Measurements from ENCODE around the gene PCGF1.
"Not testable (repeated sequence)": the region's sequence is repeated elsewhere in the genome, so short reads cannot be mapped to it uniquely, and the experiment has no call there.

PCGF1 gene

DNA sequence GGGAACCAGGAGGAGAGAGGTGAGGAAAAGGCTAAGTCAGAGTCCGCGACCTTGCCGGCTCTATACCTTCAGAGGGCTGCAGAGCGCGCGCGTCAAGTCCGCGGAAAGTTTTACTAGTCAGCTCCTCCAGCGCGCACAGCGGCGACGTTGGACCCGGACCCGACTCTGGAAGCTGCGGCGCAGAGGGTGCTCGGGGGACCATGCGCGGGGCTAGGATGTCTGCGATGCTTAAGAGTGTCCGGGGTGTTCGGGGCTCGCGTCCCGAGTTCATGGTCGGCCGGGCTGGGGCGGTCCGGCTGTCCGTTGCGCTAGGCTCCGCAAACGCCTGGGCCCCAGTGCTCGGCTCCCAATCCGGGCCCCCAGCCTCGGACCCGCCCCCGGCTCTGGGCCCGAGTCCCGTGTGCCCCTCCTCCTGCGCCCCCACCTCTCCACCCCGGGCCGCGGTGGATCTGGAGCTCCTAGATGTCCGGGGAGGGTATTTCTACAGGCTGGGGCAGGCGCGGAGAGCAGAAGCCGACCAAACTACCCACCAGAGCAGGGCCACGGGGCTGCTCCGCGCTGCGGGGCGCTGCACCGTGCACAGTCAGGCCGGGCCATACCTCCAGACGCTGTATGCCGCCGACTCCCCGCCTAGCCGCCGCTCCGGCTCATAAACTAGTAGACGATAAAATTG, 8.1 kb downstream of the PCGF1 start, which contains the start of gene LBX2:
Gene LBX2, minus strand, starts transcription at position 337 of the 673 bp plus-strand sequence. Its CDS starts 66 bp downstream, at position 271.
- DNase-seq, result peak in 1 of 5 experiments; percentile 51

DNA sequence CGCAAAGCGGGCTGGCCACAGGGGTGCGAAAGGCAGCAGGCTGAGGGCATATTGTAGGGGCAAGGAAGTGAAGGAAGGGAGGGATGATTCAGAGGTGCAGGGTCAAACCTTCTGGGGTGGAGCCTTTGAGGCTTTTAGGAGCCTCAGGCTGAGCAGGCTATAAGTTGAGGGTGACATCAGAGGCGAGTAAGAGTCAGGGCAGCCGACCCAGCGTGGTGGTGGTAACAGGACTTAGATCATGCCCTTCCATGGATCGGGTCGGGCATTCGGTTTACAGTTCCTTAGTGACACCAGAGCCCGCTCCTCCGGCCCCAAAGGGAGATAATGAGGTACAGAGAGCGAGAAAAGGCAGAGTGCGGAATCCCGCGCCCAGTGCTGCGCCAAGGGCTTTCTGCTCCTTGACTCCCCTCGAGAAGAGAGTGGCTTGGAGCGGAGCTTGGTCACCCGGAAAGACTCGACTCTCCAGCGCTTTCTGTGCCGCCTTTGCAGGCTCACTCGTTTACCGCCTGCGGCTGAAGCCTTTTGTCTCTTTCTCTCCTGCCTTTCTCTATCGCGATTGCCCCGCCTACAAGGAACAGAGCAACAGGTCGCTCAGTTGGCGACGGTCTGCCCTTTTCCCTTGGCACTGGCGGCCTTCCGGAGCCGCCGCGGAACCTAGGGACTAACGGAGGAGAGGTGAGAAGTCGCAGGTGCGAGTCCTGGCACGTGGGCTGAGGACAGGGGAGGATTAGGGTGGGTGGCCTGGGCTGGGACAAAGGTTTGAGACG, 8.8 kb downstream of the PCGF1 start:
- peak in 1 of 5 experiments; percentile 46 for DNase-seq

DNA sequence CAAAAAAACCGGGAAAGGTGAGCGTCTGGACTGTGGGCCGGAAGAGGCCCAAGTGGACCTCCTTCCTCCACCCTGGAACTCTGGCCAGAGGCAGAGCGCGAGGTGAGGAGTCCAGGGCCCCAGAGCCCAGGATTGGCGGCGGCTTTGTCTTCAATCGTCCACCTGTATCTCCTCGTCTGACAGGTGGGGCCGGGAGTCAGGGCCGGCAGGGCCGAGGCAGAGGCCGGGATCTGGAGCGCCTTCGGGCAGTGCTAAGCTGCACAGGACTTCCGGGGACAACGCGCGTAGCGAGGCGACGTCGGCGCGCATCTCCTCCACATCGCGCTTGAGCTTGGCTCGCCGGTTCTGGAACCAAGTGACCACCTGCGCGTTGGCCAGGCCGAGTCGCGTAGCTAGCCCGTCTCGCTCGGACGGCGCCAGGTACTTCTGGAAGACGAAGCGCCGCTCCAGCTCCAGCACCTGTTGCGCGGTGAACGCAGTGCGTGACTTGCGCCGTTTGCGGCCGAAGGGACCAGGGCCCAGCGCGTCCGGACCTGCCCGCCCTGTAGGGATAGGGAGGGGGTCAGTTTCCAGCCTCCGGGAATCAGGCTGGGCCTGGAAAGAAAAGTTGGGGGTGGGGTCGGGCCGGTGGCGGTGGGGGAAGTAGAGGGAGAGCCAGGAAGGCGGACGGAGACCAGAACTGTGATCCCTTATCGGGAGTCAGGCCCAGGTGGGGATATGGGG, 9.6 kb downstream of the PCGF1 start:
- peak in 1 of 5 experiments; percentile 62 for DNase-seq

DNA sequence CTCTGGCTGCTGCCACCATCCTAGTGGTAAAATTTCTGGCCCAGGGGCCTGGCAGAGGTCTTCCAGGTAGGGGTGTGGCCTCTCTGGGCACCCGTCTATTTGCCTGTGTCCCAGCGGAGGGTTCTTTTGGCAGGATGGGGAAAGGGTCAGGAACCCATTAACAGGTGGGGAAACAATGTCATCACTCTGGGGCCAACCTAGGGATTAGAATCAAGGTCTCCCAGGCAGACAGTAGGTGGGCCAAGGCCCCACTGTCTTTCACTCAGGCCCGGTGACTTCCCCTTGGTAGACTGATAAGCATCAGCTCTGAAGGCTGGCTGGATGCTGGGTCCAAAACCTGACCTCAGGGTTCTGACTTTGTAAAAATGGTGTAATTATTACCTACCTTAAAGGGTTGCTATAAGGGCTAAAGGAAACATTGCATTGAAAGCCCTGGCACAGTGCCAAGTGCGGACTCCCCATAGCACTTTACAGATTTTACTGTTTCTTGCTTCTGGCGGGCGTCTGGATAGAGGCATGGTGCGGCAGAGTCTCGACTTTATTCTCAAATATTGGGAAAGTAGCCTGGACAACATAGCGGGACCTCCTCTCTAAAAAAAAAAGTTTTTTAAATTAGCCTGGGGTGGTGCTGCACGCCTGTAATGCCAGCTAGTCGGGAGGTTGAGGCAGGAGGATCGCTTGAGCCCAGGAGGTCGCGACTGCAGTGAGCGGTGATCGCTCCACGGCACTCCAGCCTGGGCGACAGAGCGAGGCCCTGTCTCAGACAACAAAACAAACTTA, 10.3 kb downstream of the PCGF1 start:
- no peak for DNase-seq

DNA sequence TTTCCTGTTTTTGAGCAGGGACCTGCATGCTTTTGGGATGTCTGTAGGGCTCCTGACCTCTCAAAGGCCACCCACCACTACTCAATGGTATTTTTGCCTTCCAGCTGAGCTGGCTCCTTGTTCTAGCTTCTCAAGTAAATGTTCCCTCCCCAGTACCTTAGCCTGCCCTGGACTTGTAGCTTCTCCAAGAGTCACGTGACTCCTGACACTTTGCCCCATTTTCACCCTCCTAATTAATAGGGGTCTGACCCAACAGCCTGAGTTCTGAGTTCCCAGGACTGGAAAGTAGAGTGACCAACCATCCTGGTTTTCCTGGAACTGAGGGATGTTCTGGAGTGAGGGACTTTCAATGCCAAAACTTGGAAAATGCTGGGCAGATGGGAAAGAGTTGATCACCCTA, 12.1 kb downstream of the PCGF1 start:
- DNase-seq, result no peak

DNA sequence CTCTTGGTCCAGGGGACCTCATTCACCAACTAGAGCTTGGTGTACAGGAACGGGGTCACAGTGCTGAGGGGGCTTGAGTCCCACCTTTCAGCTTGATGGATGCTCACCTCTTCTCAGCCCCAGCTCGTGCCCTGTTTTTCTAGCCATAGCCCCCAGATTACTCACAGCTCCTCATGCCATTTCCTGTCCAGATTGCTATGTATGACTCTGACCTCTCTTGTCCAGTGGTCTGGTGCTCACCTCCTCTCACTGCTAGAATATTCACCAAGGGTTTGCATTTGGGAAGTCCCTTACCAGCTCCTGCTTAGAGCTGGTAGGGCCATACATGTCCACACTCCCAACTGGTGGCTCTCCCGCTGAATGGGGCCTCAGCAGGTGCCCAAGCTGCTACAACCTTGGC, 13.9 kb downstream of the PCGF1 start:
- DNase-seq, result no peak

DNA sequence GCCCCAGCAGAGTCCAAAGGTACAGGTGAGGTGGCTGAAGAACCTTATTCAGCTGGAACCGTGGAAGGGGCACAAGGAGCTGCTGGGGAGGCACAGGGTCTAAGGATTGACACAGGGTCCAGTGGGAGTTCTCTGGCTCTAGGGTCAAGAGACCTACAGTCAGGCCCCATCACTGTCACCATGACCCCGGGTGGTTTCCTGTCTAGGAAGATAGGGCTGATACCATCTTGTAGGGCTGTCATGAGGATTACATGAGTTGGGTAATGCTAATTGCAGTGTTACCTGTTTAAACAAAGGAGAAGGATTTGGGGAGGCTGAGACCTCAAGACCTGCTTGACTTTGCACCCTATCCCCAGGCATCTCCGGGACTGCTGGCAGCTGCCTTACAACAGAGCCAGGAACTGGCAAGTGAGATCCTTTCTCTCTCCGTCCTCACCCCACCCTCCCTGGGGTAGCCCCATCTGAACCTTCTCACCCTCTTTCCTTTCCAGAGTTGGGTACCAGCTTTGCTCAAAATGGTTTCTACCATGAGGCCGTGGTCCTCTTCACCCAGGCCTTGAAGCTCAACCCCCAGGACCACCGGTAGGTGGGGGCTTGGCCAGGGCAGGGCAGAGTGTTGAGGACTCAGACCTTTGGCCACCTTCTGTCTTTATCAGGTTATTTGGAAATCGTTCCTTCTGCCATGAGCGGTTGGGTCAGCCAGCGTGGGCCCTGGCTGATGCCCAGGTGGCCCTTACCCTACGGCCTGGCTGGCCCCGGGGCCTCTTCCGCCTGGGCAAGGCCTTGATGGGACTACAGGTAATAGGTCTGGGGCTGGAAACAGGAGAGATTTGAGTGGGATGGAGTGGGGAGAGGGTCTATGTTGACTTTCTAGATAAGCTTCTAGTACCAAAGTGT, 15.6 kb downstream of the PCGF1 start:
- DNase-seq, result no peak

DNA sequence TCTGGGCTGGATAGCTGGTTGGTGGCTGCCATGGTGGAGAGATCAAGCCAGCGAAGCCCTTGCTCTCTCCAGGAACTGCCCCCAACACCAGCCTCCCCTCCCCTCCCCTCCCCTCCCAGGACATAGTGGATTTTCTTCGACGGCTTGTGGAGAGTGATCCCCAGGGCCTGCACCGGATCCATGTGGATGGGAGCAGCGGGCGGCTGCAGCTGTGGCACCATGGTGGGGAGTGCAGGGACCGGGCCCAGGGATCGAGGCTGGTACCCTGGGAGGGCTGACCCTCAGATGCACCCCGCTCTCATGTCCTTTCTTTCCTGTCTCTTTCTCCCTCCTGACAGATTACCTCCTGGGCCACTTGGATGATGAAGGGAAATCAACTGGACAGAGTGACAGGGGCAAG, 17.6 kb downstream of the PCGF1 start:
- DNase-seq, result no peak

DNA sequence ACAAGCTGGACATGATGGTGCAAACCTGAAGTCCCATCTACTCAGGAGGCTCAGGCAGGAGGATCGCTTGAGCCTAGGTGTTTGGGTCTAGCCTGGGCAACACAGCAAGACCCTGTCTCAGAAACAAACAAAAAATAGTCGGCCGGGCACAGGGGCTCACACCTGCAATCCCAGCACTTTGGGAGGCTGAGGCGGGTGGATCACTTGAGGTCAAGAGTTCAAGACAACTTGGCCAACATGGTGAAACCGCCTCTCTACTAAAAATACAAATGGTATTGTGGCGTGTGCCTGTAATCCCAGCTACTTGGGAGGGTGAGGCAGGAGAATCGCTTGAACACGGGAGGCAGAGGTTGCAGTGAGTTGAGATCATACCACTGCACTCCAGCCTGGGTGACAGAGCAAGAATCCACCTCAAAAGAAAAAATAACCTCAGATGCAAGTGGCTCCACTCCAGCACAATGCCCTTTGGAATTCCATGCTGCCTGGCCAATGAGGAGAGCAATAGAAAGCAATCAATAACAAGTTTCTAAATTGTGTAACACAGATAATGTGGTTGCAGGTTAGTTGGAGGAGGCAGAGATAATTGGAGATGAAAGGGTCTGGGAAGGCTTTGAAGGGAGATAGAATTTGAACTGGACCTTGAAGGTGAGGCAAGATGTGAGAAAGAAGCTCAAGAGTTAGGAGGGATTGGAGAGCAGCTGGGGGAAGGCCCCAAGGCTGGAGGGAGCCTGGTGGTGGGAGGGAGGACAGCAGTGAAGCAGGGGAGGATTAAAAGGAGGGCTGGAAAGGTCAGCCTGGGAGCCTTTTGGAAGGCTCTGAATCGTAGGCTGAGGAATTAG, 18.6 kb downstream of the PCGF1 start:
- DNase-seq, result no peak

DNA sequence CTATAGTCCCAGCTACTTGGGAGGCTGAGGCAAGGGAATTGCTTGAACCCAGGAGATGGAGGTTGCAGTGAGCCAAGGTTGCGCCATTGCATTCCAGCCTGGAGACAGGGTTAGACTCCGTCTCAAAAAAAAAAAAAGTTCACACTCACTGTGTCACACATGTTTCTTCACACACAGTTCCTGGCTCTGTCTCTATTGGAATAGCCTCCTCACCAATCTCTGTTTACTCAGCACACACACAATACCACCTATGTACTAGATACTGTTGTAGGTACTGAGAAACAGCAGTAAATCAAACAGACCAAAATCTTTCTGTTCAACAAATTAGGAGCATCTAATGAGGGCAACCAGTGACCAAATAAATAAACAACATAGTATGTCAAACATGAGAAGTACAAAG, 21.4 kb downstream of the PCGF1 start:
- DNase-seq, result no peak

DNA sequence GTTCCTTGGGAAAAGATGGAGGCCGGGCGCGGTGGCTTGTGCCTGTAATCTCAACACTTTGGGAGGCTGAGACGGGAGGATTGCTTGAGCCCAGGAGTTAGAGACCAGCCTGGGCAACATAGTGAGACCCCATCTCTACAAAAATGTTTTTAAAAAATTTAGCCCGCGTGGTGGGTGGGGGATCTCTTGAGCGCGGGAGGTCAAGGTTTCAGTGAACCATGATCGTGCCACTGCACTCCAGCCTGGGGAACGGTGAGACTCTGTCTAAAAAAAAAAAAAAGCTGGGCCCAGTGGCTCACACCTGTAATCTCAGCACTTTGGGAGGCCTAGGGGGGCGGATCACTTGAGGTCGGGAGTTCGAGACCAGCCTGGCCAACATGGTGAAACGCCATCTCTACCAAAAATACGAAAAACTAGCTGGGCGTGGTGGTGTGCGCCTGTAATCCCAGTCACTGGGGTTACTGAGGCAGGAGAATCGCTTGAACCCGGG, 23.8 kb downstream of the PCGF1 start:
- not testable (repeated sequence) for DNase-seq

DNA sequence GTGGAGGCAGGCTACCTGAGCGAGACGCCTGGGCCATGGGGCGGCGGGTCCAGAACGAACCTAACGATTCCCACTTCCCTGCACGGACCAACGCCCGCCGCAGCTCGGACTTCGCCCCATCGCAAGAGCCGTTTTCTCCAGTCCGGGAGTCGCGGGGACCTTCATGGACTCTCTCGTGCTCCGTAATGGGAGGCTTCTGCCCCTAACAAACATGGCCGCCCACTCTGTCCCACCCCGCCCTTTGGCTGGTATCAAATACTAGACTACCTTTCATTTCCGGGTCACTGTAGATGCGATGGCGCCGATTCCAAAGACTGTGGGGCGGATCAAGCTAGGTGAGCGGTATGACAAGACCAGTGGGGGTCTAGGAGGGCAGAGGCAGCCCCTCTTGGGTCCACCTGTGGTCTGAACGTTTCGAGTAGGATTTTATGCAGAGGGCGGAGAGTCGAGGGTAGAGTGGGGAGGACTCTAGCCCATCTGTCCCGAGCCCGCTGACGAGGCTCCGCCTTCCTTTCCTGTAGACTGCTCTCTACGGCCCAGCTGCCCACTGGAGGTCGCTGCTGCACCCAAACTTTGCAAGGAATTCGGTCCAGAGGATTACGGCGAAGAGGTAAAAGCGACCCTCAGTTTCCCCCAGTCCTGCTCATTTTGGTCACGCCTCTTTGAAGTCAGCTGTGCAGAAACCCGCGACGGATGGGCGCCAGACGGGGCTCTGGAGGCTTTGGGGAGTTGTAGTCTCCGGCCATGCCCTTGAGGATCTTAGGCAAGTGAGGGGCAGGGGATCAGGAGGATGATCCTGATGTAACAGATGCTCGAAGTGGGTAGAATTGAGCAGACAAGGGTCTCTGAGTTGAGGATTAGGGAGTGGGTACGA, 24.5 kb downstream of the PCGF1 start, which contains the start of the genes CCDC142 and TTC31:
Gene CCDC142, minus strand, starts transcription at position 198 of the 874 bp plus-strand sequence. Its CDS starts 161 bp downstream, at position 37.
Gene TTC31, plus strand, starts transcription at position 281 of the 874 bp plus-strand sequence. Its CDS starts 15 bp downstream, at position 296.
- peak; percentile 71 to 96 (median 91) for DNase-seq

DNA sequence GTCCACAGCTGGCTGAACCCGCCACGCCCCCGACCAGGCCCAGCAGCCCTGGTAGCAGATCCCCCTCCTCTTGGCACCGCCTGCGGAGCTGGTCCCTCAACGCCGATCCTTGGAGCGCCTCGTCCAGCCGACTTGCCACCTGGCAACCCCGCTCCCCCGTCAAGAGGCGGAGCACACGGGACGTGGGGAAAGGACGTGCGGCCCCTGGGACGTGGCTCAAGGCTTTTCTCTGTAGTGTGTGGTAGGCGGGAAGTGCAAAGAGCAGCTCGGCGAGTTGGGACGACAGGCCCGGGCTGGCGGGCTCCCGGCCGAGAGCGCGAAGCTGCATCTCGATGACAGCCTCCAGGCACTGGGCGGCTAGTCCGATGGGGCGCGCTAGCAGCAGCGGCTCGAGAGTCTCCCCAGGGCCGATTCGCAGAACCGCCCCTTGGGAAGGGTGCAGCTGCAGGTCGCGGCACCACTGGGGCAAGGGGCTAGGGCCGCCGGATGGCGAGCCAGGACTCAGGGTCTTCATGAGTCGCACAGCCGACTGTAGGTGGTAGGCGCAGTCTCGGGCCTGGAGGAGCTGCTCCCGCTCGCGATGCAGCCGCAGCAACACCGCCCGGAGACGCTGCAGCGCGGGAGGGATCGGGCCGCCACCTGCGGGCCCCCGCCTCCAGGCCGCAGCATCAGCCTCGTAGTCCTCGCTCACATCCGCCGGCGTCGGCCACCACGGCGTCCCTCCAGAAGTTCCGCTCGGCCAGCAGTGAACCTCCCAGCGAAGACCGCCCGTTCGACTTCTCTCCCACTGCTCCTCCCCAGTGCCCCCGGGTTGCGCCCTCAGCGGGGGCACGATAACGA, 25.3 kb downstream of the PCGF1 start:
- DNase-seq, result peak in 3 of 5 experiments; percentile 41 to 72 (median 46)

DNA sequence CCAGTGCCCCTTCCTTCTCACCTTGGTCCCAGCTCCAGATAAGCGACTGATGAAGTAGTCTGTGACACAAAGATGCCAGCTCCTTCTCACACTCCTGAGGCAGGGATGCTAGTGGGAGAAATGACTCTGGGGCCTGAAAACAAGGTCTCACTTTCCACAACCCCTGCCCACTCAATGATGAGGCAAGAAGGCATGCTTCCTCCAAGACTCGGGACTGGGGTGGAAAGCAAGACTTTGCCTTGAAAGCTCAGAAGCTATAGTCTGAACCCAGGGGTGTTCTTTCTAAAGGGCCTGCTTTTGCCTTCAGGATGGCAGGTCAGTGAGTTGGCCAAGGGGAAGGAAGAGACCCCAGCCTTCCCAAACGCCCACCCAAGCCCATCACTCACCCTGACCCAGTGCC, 26.1 kb downstream of the PCGF1 start:
- no peak for DNase-seq

DNA sequence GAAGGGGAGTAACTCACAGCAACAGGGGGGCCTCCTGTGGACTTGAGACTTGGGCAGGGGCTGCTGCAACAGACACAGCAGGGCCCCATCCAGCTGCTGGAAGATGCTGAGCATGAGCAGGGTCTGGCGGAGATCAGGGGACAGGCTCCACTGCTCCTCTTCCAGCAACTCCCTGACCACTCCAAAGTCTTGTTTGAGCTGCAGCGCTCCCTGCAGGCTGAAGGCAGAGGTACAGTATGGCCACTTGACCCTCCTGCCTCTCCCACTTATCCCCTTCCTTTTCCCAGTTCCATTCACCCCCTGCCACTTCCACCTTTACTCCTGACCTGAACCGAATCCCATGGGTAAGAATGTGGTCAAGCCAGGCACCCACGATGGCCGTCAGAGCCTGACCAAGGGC, 32.6 kb downstream of the PCGF1 start:
- no peak for DNase-seq

DNA sequence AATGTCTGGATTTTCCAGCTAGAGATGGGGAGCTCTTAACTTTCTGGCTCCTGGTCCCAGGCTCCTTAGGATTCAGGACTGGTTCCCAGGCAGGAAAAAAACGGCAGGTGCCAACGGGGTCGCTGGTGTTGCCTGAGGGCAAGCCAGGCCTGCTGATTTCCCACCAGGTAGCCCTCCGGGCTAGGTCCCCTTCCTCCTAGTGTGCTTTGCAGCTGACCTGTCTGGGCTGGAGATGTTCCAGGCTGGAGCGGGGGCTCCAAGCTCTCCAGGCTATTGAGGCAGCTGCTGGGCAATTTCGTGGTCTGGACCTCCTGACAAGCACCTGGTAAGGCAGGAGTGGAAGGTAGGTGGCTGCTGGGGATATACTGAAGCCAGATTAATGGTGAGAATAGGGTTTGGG, 33.0 kb downstream of the PCGF1 start:
- no peak for DNase-seq

DNA sequence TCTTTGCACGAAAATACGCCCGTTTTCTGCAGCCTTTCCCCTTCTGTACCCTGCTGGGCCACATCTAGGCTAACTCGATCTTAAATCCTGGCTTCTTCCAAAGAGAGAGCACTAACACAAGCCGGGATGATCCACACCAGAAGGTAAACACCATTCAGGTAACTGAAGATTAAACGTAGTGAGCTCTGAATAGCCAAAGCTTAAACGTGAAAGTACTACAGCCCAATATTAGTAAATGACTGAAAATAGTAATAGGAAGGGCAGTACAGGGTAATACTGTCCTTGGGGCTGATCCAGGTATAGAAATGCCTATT, 34.6 kb downstream of the PCGF1 start:
- no peak for DNase-seq

All from T-helper 2 cell (primary cell).